Upper lobe of right lung (tissue), 1 donor: ENCODE measurements around the gene ANK2. TPM values are rescaled to one million over a fixed set of nuclear protein-coding genes. Genes with fewer than 3 reads are reported as not detected.

Experiments
- ATAC-seq: fragments of 200-7000 bp; cut with Tn5 transposase; one replicate; pipeline ENCODE4 v1.9.1; 2020; ENCODE audit warnings: mild to moderate bottlenecking, moderate library complexity
- DNase-seq: peaks from one replicate; pipeline ENCODE4 v3.0.0-alpha.2; 2020
- H3K27ac ChIP-seq: fragments of 200-600 bp; one replicate; pipeline ENCODE4 v1.8.0; 2022
- H3K27me3 ChIP-seq: fragments of 200-600 bp; one replicate; pipeline ENCODE4 v1.8.0; 2022; ENCODE audit warnings: mild to moderate bottlenecking
- H3K36me3 ChIP-seq: fragments of 200-600 bp; one replicate; pipeline ENCODE4 v1.8.0; 2022
- H3K4me1 ChIP-seq: fragments of 200-600 bp; one replicate; pipeline ENCODE4 v1.8.0; 2022
- H3K4me3 ChIP-seq: fragments of 200-600 bp; one replicate; pipeline ENCODE4 v1.8.0; 2022; ENCODE audit warnings: mild to moderate bottlenecking
- H3K9me3 ChIP-seq: fragments of 200-600 bp; one replicate; pipeline ENCODE4 v1.8.0; 2022
- intact Hi-C: fragments of 100-400 bp; cut with DNase I; formaldehyde crosslinking; loops from one replicate; pipeline ENCODE4 v1.11.0; 2022
- total RNA-seq: library from RNA; stranded (reverse); fragmentation: NEBNext Ultra II Directional; extraction: Animal tissue kit (Norgen Biotek cat#: 25700); gene quantifications from one replicate; pipeline ENCODE4 v1.2.1, GENCODE V29; 2021
- TF ChIP-seq, protein P1 (sequence below): fragments of 200-600 bp; IDR thresholded peaks from one replicate; pipeline ENCODE4 v1.8.0; 2022; ENCODE audit warnings: antibody characterized with exemption
- donor health status: DM: no; HTN: yes; CAD: no; lungs with severe emphysema.

Gene ANK2
- total RNA-seq, 1 donor from 2014 or later: 12.0 TPM

DNA sequence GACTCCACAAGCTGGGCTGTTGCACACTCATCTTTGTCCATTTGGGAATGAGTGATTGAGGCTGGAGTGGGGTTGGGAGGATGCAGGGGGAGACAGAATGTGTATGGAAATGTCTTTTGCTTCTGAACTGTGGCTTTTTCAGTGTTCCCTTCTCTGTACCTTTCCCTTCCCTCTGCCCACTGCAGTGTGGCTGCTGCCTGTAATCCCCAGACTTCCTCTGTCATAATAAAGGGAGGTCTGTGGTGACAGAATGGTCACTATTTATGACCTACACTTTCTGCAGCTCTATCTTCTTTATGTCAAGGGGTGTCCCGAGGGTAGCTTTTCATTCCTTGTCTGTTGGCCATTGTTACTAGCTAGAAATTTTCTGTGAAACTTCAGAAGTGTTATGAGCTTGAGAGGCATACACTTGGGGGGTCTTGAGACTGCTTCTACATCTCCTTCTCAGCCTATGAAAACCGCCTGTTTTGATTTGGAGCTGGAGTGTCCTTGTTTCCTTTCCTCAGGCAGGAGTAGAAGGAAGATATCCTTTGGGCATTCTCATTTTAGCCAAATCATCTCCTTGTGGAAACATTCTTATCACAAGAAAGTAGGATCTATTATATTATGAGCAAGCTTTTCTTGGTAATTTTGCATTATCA, 63.0 kb downstream of the ANK2 start:
- Histone ChIP-seq H3K4me1 (no peaks in the 10 kb centered on the region), H3K27ac (no peak overlapping the region), H3K9me3 (no peaks in the 10 kb centered on the region), H3K4me3 (no peak overlapping the region), H3K27me3 (no peaks in the 10 kb centered on the region), H3K36me3 (no peaks in the 10 kb centered on the region)
- DNase-seq: no peak
- intact Hi-C loops: no loop called here
- TF ChIP-seq, protein P1, sequence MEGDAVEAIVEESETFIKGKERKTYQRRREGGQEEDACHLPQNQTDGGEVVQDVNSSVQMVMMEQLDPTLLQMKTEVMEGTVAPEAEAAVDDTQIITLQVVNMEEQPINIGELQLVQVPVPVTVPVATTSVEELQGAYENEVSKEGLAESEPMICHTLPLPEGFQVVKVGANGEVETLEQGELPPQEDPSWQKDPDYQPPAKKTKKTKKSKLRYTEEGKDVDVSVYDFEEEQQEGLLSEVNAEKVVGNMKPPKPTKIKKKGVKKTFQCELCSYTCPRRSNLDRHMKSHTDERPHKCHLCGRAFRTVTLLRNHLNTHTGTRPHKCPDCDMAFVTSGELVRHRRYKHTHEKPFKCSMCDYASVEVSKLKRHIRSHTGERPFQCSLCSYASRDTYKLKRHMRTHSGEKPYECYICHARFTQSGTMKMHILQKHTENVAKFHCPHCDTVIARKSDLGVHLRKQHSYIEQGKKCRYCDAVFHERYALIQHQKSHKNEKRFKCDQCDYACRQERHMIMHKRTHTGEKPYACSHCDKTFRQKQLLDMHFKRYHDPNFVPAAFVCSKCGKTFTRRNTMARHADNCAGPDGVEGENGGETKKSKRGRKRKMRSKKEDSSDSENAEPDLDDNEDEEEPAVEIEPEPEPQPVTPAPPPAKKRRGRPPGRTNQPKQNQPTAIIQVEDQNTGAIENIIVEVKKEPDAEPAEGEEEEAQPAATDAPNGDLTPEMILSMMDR: no peak
- ATAC-seq: no peak

DNA sequence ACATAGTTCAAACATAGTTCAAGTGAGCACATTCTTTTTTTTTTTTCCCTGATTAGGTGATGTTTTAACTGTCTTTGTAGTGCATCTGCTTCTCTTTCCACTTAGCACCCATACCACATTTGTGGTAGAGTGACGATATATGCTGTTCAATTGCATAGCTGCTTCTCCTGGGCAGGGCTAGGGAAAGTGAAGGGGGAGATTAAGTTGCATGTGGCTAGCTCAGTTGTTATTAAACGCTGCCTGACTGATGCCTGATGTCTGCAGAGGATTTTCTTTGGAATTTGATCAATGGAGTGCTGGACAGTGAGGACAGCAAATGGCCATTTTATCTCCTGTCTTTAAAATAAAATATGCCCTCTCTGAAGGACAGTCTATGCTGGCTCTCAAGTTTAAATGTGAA, 63.7 kb downstream of the ANK2 start:
- no peaks in the 10 kb centered on the region for H3K4me1 ChIP-seq
- no peaks in the 10 kb centered on the region for H3K9me3 ChIP-seq
- intact Hi-C loops: no loop called here
- DNase-seq (no peak), ATAC-seq (no peak)
- H3K4me3 ChIP-seq: no peak overlapping the region
- H3K36me3 ChIP-seq: no peaks in the 10 kb centered on the region
- TF ChIP-seq, protein P1: no peak
- no peak overlapping the region for H3K27ac ChIP-seq
- H3K27me3 ChIP-seq: no peaks in the 10 kb centered on the region

DNA sequence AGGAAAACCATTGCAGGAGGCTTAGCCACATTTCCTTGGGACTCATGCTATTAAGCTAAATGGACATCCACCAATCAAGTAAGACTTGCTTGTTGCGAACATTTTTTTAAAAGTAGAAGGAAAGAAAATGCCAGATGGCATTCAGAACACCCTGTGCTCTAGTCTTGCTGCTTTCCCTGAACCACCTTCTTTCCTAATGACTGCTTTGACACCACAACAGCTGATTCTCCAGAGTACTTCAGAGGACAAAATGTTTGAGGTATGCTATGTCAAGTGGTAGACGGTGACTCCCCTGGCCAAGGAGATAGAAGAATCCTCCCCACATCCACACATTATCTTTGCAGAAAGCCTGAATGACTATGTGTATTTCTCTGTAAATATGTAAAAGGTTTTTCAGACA, 65.4 kb downstream of the ANK2 start:
- Histone ChIP-seq H3K4me1 (no peaks in the 10 kb centered on the region), H3K36me3 (no peaks in the 10 kb centered on the region), H3K4me3 (no peak overlapping the region), H3K27me3 (no peaks in the 10 kb centered on the region), H3K27ac (no peak overlapping the region), H3K9me3 (no peaks in the 10 kb centered on the region)
- TF ChIP-seq, protein P1: no peak
- no peak for ATAC-seq
- intact Hi-C loops: no loop called here
- DNase-seq: no peak

DNA sequence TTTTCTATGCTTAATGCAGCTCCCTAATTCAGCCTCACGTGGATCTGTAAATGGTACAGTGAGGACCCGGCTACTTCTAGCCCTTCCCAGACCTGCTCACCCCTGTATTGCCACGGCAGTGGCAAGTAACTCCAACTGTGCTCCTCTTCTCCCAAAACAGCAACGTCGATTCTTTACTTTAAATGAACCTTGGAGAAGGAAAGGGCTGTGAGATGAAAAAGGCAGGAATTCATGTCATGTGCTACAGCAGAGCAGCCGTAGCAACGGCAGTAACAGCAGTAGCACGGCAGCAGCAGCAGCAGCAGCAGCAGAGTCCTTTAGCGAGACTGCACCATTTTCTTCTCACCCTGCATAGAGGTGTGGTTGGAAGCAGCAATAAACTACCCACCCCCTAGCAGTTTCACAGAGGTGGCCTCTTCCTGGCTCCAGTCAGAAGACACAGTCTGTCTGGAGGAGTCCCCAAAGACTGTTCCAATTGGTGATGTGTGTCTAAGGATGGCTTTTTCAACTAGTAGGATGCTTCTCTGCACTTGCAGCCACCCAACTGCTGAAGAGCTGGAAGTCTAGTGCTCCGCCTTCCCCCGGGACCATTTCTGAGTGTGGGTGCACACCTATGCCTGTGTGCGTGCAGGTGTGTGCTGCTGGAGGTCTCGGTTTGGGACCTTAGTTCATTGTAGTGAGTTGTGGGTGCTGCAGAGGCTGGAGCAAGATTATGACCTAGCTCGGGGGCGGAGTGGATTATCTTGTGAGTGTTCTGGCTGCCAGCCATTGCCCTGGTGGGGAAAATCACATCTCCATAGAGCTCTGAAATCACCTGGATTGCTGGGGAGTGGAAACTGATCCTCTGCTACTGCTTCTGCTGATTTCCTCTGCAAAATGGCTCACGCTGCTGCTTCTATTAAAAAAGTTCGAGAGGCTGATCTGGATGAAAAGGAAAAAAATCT, 67.2 kb downstream of the ANK2 start:
- Histone ChIP-seq H3K36me3 (no peaks in the 10 kb centered on the region), H3K27me3 (no peaks in the 10 kb centered on the region), H3K27ac (no peak overlapping the region), H3K9me3 (no peaks in the 10 kb centered on the region), H3K4me1 (no peaks in the 10 kb centered on the region), H3K4me3 (no peak overlapping the region)
- intact Hi-C loops: no loop called here
- DNase-seq (no peak), ATAC-seq (peak; percentile 39)
- TF ChIP-seq, protein P1: no peak

DNA sequence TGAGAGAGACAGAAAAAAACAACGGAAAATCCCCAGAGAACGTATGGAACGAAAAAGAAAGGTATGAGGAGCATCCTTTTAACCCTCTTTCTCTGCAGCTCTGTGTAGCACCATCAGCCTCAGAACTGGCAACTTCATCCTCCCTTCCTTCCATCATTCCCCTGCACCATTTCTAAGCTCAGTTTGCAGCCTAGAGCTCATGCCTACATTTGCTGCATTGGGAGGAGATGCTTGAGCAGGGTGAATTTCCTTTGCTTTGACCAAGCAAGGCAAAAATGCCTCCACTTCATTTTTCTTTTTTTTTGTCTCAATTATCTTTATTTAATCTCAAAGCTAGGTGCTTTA, 67.9 kb downstream of the ANK2 start:
- no peaks in the 10 kb centered on the region for H3K36me3 ChIP-seq
- ATAC-seq: no peak
- no peaks in the 10 kb centered on the region for H3K27me3 ChIP-seq
- H3K4me1 ChIP-seq: no peaks in the 10 kb centered on the region
- intact Hi-C loops: no loop called here
- H3K27ac ChIP-seq: no peak overlapping the region
- no peaks in the 10 kb centered on the region for H3K9me3 ChIP-seq
- H3K4me3 ChIP-seq: no peak overlapping the region
- no peak for DNase-seq
- TF ChIP-seq, protein P1: no peak
